NB4 (cell line): ENCODE data around the gene MAD1L1.

Experiments
- DNase-seq: peaks from one replicate; pipeline ENCODE4 v3.0.0; 2010; ENCODE audit warnings: low read depth
- H3K4me3 ChIP-seq: one replicate; pipeline ENCODE4 v1.5.1; 2011; ENCODE audit warnings: mild to moderate bottlenecking, low read depth, low read length, moderate library complexity
- MYC ChIP-seq: IDR thresholded peaks from 2 replicates; pipeline ENCODE4 v1.6.1; 2011; ENCODE audit warnings: low read depth, low read length
- POLR2A ChIP-seq: IDR thresholded peaks from 2 replicates; pipeline ENCODE4 v1.6.1; 2011; ENCODE audit warnings: mild to moderate bottlenecking; ENCODE audit not compliant: insufficient read length; ENCODE audit errors: extremely low read depth
- TF ChIP-seq, protein P1 (sequence below): IDR thresholded peaks from 2 replicates; pipeline ENCODE4 v1.6.1; 2011; ENCODE audit warnings: low read depth, low read length
- TF ChIP-seq, protein P2 (sequence below): IDR thresholded peaks from one replicate; pipeline ENCODE4 v1.5.1; 2012; ENCODE audit warnings: low read depth, low read length

MAD1L1 gene

GRCh38 chr7:2199956-2200583 is 32.7 kb downstream of the MAD1L1 start:
- H3K4me3 ChIP-seq, result no peak overlapping the region
- TF ChIP-seq, protein P1, sequence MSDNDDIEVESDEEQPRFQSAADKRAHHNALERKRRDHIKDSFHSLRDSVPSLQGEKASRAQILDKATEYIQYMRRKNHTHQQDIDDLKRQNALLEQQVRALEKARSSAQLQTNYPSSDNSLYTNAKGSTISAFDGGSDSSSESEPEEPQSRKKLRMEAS, result no peak
- no peak for TF ChIP-seq POLR2A
- TF ChIP-seq MYC, result no peak
- TF ChIP-seq, protein P2, sequence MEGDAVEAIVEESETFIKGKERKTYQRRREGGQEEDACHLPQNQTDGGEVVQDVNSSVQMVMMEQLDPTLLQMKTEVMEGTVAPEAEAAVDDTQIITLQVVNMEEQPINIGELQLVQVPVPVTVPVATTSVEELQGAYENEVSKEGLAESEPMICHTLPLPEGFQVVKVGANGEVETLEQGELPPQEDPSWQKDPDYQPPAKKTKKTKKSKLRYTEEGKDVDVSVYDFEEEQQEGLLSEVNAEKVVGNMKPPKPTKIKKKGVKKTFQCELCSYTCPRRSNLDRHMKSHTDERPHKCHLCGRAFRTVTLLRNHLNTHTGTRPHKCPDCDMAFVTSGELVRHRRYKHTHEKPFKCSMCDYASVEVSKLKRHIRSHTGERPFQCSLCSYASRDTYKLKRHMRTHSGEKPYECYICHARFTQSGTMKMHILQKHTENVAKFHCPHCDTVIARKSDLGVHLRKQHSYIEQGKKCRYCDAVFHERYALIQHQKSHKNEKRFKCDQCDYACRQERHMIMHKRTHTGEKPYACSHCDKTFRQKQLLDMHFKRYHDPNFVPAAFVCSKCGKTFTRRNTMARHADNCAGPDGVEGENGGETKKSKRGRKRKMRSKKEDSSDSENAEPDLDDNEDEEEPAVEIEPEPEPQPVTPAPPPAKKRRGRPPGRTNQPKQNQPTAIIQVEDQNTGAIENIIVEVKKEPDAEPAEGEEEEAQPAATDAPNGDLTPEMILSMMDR, result no peak
- DNase-seq, result no peak

- no peak for DNase-seq
- no peak overlapping the region for H3K4me3 ChIP-seq
- TF ChIP-seq, protein P1, result no peak
- TF ChIP-seq POLR2A (no peak), MYC (no peak)
- TF ChIP-seq, protein P2, result no peak
These were observed 33.2 kb downstream of the MAD1L1 start for GRCh38 chr7:2199528-2199927.

GRCh38 chr7:2198760-2199159 is 34.0 kb downstream of the MAD1L1 start:
- H3K4me3 ChIP-seq, result no peak overlapping the region
- TF ChIP-seq, protein P1, result no peak
- TF ChIP-seq, protein P2, result no peak
- TF ChIP-seq POLR2A, result no peak
- TF ChIP-seq MYC, result no peak
- DNase-seq, result no peak

DNA sequence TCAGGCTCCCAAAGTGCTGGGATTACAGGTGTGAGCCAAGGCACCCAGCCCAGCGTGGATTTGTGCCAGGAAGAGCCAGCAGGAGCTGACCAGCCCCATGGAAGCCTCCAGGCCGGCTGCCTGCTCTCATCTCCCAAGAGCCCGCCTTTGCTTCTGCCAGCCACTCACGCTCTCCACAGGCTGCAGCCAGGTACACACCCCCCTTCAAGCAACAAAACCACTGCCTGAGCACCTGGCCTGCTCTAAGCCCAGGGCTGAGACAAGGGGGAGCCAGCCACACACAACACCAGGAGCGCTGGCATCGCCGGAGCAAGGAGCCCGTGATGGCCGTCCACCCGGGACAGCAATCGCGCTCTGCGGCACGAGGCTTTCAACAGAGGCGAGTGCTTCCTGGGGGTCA is 34.5 kb downstream of the MAD1L1 start:
- DNase-seq, result no peak
- H3K4me3 ChIP-seq, result no peak overlapping the region
- no peak for TF ChIP-seq POLR2A
- TF ChIP-seq, protein P1, result no peak
- TF ChIP-seq, protein P2, result no peak
- TF ChIP-seq MYC, result no peak

- TF ChIP-seq, protein P1, result no peak
- TF ChIP-seq, protein P2, result no peak
- no peak for TF ChIP-seq MYC
- no peak overlapping the region for H3K4me3 ChIP-seq
- DNase-seq, result no peak
These were observed 35.1 kb downstream of the MAD1L1 start for GRCh38 chr7:2197436-2198155.
